ENCODE measurements around the gene TIAL1.

Gene TIAL1

GRCh38 chr10:119640875-119641526, 44.2 kb upstream of the TIAL1 start:
- no peak for TF ChIP-seq CTCF (IDR thresholded peaks at IDR 0.05)
- Histone ChIP-seq H3K4me3 (no peak overlapping the region), H3K27ac (no peak overlapping the region), H3K27me3 (peaks cover 0 to 3% of the 10 kb centered on the region in 2 donors), H3K36me3 (no peaks in the 10 kb centered on the region), H3K4me1 (peaks cover 0 to 4% (median 0%) of the 10 kb centered on the region in 4 donors), H3K9me3 (peaks cover 0 to 9% (median 0%) of the 10 kb centered on the region in 3 donors)
- no peak for DNase-seq
- intact Hi-C loops (cut with DNase I; ENCODE audit: low total_unique reads): no loop called here

- Histone ChIP-seq H3K36me3 (no peaks in the 10 kb centered on the region), H3K4me3 (no peak overlapping the region), H3K9me3 (peaks cover 0 to 9% (median 0%) of the 10 kb centered on the region in 3 donors), H3K27me3 (peaks cover 0 to 3% of the 10 kb centered on the region in 2 donors), H3K4me1 (peaks cover 0 to 4% (median 0%) of the 10 kb centered on the region in 4 donors), H3K27ac (no peak overlapping the region)
- intact Hi-C loops (cut with DNase I; ENCODE audit: low total_unique reads): no loop called here
- DNase-seq: no peak
- TF ChIP-seq CTCF (IDR thresholded peaks at IDR 0.05): no peak
Observed at GRCh38 chr10:119640384-119640783, 43.6 kb upstream of the TIAL1 start.

GRCh38 chr10:119638982-119639381, 42.2 kb upstream of the TIAL1 start:
- H3K27ac ChIP-seq: no peak overlapping the region
- H3K4me1 ChIP-seq: no peaks in the 10 kb centered on the region
- H3K9me3 ChIP-seq: no peaks in the 10 kb centered on the region
- DNase-seq: no peak
- intact Hi-C loops (cut with DNase I; ENCODE audit: low total_unique reads): no loop called here
- H3K27me3 ChIP-seq: peaks cover 0 to 3% of the 10 kb centered on the region in 2 donors
- no peak overlapping the region for H3K4me3 ChIP-seq
- no peaks in the 10 kb centered on the region for H3K36me3 ChIP-seq
- no peak for TF ChIP-seq CTCF (IDR thresholded peaks at IDR 0.05)

- H3K36me3 ChIP-seq: no peaks in the 10 kb centered on the region
- H3K27me3 ChIP-seq: peaks cover 0 to 3% of the 10 kb centered on the region in 2 donors
- no peak for TF ChIP-seq CTCF (IDR thresholded peaks at IDR 0.05)
- H3K4me3 ChIP-seq: no peak overlapping the region
- DNase-seq: no peak
- H3K4me1 ChIP-seq: no peaks in the 10 kb centered on the region
- H3K27ac ChIP-seq: no peak overlapping the region
- intact Hi-C loops (cut with DNase I; ENCODE audit: low total_unique reads): no loop called here
- H3K9me3 ChIP-seq: no peaks in the 10 kb centered on the region
Observed at GRCh38 chr10:119637631-119638030, 40.9 kb upstream of the TIAL1 start.

- Histone ChIP-seq H3K27ac (no peak overlapping the region), H3K4me3 (no peak overlapping the region), H3K36me3 (no peaks in the 10 kb centered on the region), H3K4me1 (no peaks in the 10 kb centered on the region), H3K9me3 (no peaks in the 10 kb centered on the region), H3K27me3 (peaks cover 0 to 3% of the 10 kb centered on the region in 2 donors)
- DNase-seq: peak in 1 of 2 donors; percentile 44
- no peak for TF ChIP-seq CTCF (IDR thresholded peaks at IDR 0.05)
- intact Hi-C loops (cut with DNase I; ENCODE audit: low total_unique reads): no loop called here
Observed at GRCh38 chr10:119634219-119634544, 37.4 kb upstream of the TIAL1 start.
